Measurements from ENCODE around the gene IL36B. TPM values are rescaled to one million over a fixed set of nuclear protein-coding genes. Genes with fewer than 3 reads are reported as not detected.

Gene IL36B
- total RNA-seq, 1 donor from 2014 or later = not detected

GRCh38 chr2:112980537-112980936 lies 72.1 kb downstream of the IL36B start:
- H3K9ac ChIP-seq (ENCODE audit: low read length) = no peak overlapping the region
- no peaks in the 10 kb centered on the region for H3K36me3 ChIP-seq (ENCODE audit: insufficient read depth, low read length)
- H3K27me3 ChIP-seq (ENCODE audit: insufficient read depth, low read length) = peaks cover 18% of the 10 kb centered on the region
- no peak overlapping the region for H3K27ac Mint-ChIP-seq (ENCODE audit: unreplicated experiment)
- H3K4me1 Mint-ChIP-seq (ENCODE audit: low read depth, unreplicated experiment) = no peaks in the 10 kb centered on the region
- H3K9me3 Mint-ChIP-seq (ENCODE audit: unreplicated experiment) = peaks cover 2% of the 10 kb centered on the region
- no peaks in the 10 kb centered on the region for H3K4me1 ChIP-seq (ENCODE audit: insufficient read depth, low read length)
- H3K4me3 Mint-ChIP-seq (ENCODE audit: unreplicated experiment) = no peak overlapping the region
- H3K9me3 ChIP-seq (ENCODE audit: insufficient read depth, low read depth, low read length) = no peaks in the 10 kb centered on the region
- no peaks in the 10 kb centered on the region for H4K20me1 ChIP-seq (ENCODE audit: insufficient read depth, low read length)
- H3K4me2 ChIP-seq (ENCODE audit: low read length) = no peak overlapping the region
- peaks cover 35% of the 10 kb centered on the region for H3K27me3 Mint-ChIP-seq (ENCODE audit: low read depth, unreplicated experiment)
- FAIRE-seq (no peak), DNase-seq (ENCODE audit: low read depth) (no peak)
- no peaks in the 10 kb centered on the region for H3K36me3 Mint-ChIP-seq (ENCODE audit: low read depth, unreplicated experiment)
- H3K79me2 ChIP-seq (ENCODE audit: insufficient read depth, low read length) = no peaks in the 10 kb centered on the region
- no peak overlapping the region for H3K4me3 ChIP-seq (ENCODE audit: insufficient read depth, low read depth, low read length)
- no peak overlapping the region for H3K27ac ChIP-seq (ENCODE audit: low read depth, low read length)
- no peak overlapping the region for H2AFZ ChIP-seq (ENCODE audit: low read depth, low read length)
- TF ChIP-seq CTCF (IDR thresholded peaks at IDR 0.05; ENCODE audit: insufficient read depth, low read depth, low read length) (no peak), EZH2 (IDR thresholded peaks at IDR 0.05; ENCODE audit: insufficient read depth, low read length) (no peak)

GRCh38 chr2:112979731-112980130 lies 72.9 kb downstream of the IL36B start:
- no peaks in the 10 kb centered on the region for H3K36me3 ChIP-seq (ENCODE audit: insufficient read depth, low read length)
- no peak overlapping the region for H2AFZ ChIP-seq (ENCODE audit: low read depth, low read length)
- H3K27ac ChIP-seq (ENCODE audit: low read depth, low read length) = no peak overlapping the region
- TF ChIP-seq EZH2 (IDR thresholded peaks at IDR 0.05; ENCODE audit: insufficient read depth, low read length) = no peak
- TF ChIP-seq CTCF (IDR thresholded peaks at IDR 0.05; ENCODE audit: insufficient read depth, low read depth, low read length) = no peak
- H3K4me3 ChIP-seq (ENCODE audit: insufficient read depth, low read depth, low read length) = no peak overlapping the region
- FAIRE-seq (no peak), DNase-seq (ENCODE audit: low read depth) (no peak)
- H3K4me1 ChIP-seq (ENCODE audit: insufficient read depth, low read length) = no peaks in the 10 kb centered on the region
- peaks cover 18% of the 10 kb centered on the region for H3K27me3 ChIP-seq (ENCODE audit: insufficient read depth, low read length)
- H3K27ac Mint-ChIP-seq (ENCODE audit: unreplicated experiment) = no peak overlapping the region
- H3K4me1 Mint-ChIP-seq (ENCODE audit: low read depth, unreplicated experiment) = no peaks in the 10 kb centered on the region
- no peak overlapping the region for H3K4me3 Mint-ChIP-seq (ENCODE audit: unreplicated experiment)
- no peaks in the 10 kb centered on the region for H4K20me1 ChIP-seq (ENCODE audit: insufficient read depth, low read length)
- H3K4me2 ChIP-seq (ENCODE audit: low read length) = no peak overlapping the region
- peaks cover 2% of the 10 kb centered on the region for H3K9me3 Mint-ChIP-seq (ENCODE audit: unreplicated experiment)
- peaks cover 35% of the 10 kb centered on the region for H3K27me3 Mint-ChIP-seq (ENCODE audit: low read depth, unreplicated experiment)
- no peaks in the 10 kb centered on the region for H3K9me3 ChIP-seq (ENCODE audit: insufficient read depth, low read depth, low read length)
- H3K9ac ChIP-seq (ENCODE audit: low read length) = no peak overlapping the region
- H3K36me3 Mint-ChIP-seq (ENCODE audit: low read depth, unreplicated experiment) = no peaks in the 10 kb centered on the region
- no peaks in the 10 kb centered on the region for H3K79me2 ChIP-seq (ENCODE audit: insufficient read depth, low read length)

GRCh38 chr2:112977559-112978056 lies 75.1 kb downstream of the IL36B start, which contains the start of gene IL36G:
Gene IL36G, plus strand, starts transcription at chr2:112978006. Its CDS starts 633 bp downstream, at chr2:112978639.
- peaks cover 2% of the 10 kb centered on the region for H3K9me3 Mint-ChIP-seq (ENCODE audit: unreplicated experiment)
- TF ChIP-seq CTCF (IDR thresholded peaks at IDR 0.05; ENCODE audit: insufficient read depth, low read depth, low read length) = no peak
- TF ChIP-seq EZH2 (IDR thresholded peaks at IDR 0.05; ENCODE audit: insufficient read depth, low read length) = no peak
- no peak within 1 kb of the TSS for H3K4me3 Mint-ChIP-seq (ENCODE audit: unreplicated experiment)
- Histone ChIP-seq H3K9me3 (ENCODE audit: insufficient read depth, low read depth, low read length) (no peaks in the 10 kb centered on the region), H3K4me2 (ENCODE audit: low read length) (no peak within 1 kb of the TSS), H3K9ac (ENCODE audit: low read length) (no peak within 1 kb of the TSS), H3K27me3 (ENCODE audit: insufficient read depth, low read length) (peaks cover 19% of the 10 kb centered on the region), H2AFZ (ENCODE audit: low read depth, low read length) (no peak within 1 kb of the TSS), H3K4me1 (ENCODE audit: insufficient read depth, low read length) (no peaks in the 10 kb centered on the region), H4K20me1 (ENCODE audit: insufficient read depth, low read length) (no peaks in the 10 kb centered on the region), H3K79me2 (ENCODE audit: insufficient read depth, low read length) (no peaks in the 10 kb centered on the region), H3K4me3 (ENCODE audit: insufficient read depth, low read depth, low read length) (no peak within 1 kb of the TSS), H3K27ac (ENCODE audit: low read depth, low read length) (no peak within 1 kb of the TSS), H3K36me3 (ENCODE audit: insufficient read depth, low read length) (no peaks in the 10 kb centered on the region)
- DNase-seq (ENCODE audit: low read depth) = no peak
- peaks cover 43% of the 10 kb centered on the region for H3K27me3 Mint-ChIP-seq (ENCODE audit: low read depth, unreplicated experiment)
- H3K36me3 Mint-ChIP-seq (ENCODE audit: low read depth, unreplicated experiment) = no peaks in the 10 kb centered on the region
- no peaks in the 10 kb centered on the region for H3K4me1 Mint-ChIP-seq (ENCODE audit: low read depth, unreplicated experiment)
- FAIRE-seq = no peak
- H3K27ac Mint-ChIP-seq (ENCODE audit: unreplicated experiment) = no peak within 1 kb of the TSS

Data from astrocyte (in vitro differentiated cells and primary cell).